NCI-H2196 (cell line): ENCODE measurements around the gene CCDC38.
"Not testable (repeated sequence)": the region's sequence is repeated elsewhere in the genome, so short reads cannot be mapped to it uniquely, and the experiment has no call there.

Source experiments
- DNase-seq: peaks from one replicate; lab custom pipeline; 2025; ENCODE audit not compliant: unreplicated experiment; lab: John Stamatoyannopoulos, UW

CCDC38 gene

GRCh38 chr12:95942524-95943329 lies at the start of gene CCDC38:
CCDC38 (minus strand) TSS chr12:95942614; CDS start chr12:95936509, 6,105 bp downstream.
- DNase-seq, result peak; percentile 87

- DNase-seq, result no peak
These were observed 47.7 kb upstream of the CCDC38 start for GRCh38 chr12:95990136-95990535.

- no peak for DNase-seq
These were observed 47.2 kb upstream of the CCDC38 start for GRCh38 chr12:95989504-95990123.

- DNase-seq, result no peak
These were observed 46.3 kb upstream of the CCDC38 start for GRCh38 chr12:95988506-95989275.

- no peak for DNase-seq
These were observed 44.5 kb upstream of the CCDC38 start for GRCh38 chr12:95986635-95987570.

GRCh38 chr12:95984682-95985081 lies 42.3 kb upstream of the CCDC38 start:
- DNase-seq, result no peak

- no peak for DNase-seq
These were observed 40.2 kb upstream of the CCDC38 start for GRCh38 chr12:95982602-95983001.

GRCh38 chr12:95980437-95980836 lies 38.0 kb upstream of the CCDC38 start:
- no peak for DNase-seq

GRCh38 chr12:95978774-95979173 lies 36.4 kb upstream of the CCDC38 start:
- DNase-seq, result no peak

- no peak for DNase-seq
These were observed 35.9 kb upstream of the CCDC38 start for GRCh38 chr12:95978351-95978750.

GRCh38 chr12:95977764-95978305 lies 35.4 kb upstream of the CCDC38 start:
- DNase-seq, result no peak

- no peak for DNase-seq
These were observed 34.0 kb upstream of the CCDC38 start for GRCh38 chr12:95976416-95976832.

- DNase-seq, result no peak
These were observed 33.1 kb upstream of the CCDC38 start for GRCh38 chr12:95975491-95975890.

- DNase-seq, result no peak
These were observed 31.9 kb upstream of the CCDC38 start for GRCh38 chr12:95974358-95974757.

- DNase-seq, result no peak
These were observed 30.5 kb upstream of the CCDC38 start for GRCh38 chr12:95972832-95973456.

- no peak for DNase-seq
These were observed 28.5 kb upstream of the CCDC38 start for GRCh38 chr12:95970905-95971304.

GRCh38 chr12:95969116-95969515 lies 26.7 kb upstream of the CCDC38 start:
- DNase-seq, result not testable (repeated sequence)

- DNase-seq, result no peak
These were observed 24.9 kb upstream of the CCDC38 start for GRCh38 chr12:95967301-95967700.

- DNase-seq, result no peak
These were observed 24.0 kb upstream of the CCDC38 start for GRCh38 chr12:95966287-95966870.

- DNase-seq, result no peak
These were observed 20.7 kb upstream of the CCDC38 start for GRCh38 chr12:95963096-95963495.
